DOHH2 (cell line): ENCODE measurements around the gene CACNA1B.

Source experiments
- H3F3A ChIP-seq: fragments of 200-600 bp; sonication (generic), shearing (Covaris generic); 2 replicates; pipeline ENCODE4 v1.6.0; 2016; ENCODE audit warnings: antibody characterized with exemption, mild to moderate bottlenecking; ENCODE audit not compliant: control insufficient read depth, insufficient read depth
- H3K27ac ChIP-seq: fragments of 200-600 bp; sonication (generic); 2 replicates; pipeline ENCODE4 v1.5.1; 2014; ENCODE audit warnings: low read depth, mild to moderate bottlenecking, low read length, moderate library complexity
- H3K27me3 ChIP-seq: fragments of 200-600 bp; sonication (generic); 2 replicates; pipeline ENCODE4 v1.6.1; 2014; ENCODE audit warnings: mild to moderate bottlenecking, low read length, mixed read lengths; ENCODE audit not compliant: control insufficient read depth
- H3K36me3 ChIP-seq: fragments of 200-600 bp; sonication (generic); 2 replicates; pipeline ENCODE4 v1.6.1; 2014; ENCODE audit warnings: mild to moderate bottlenecking, low read length, moderate library complexity, mixed read lengths; ENCODE audit not compliant: control insufficient read depth
- H3K4me1 ChIP-seq: fragments of 200-600 bp; sonication (generic); 2 replicates; pipeline ENCODE4 v1.6.1; 2014; ENCODE audit warnings: mild to moderate bottlenecking, low read length, mixed read lengths; ENCODE audit not compliant: control insufficient read depth
- H3K4me2 ChIP-seq: fragments of 200-600 bp; sonication (generic); 2 replicates; pipeline ENCODE4 v1.6.0; 2014; ENCODE audit warnings: mild to moderate bottlenecking, low read length, moderate library complexity
- H3K4me3 ChIP-seq: fragments of 200-600 bp; sonication (generic); 2 replicates; pipeline ENCODE4 v1.5.1; 2014; ENCODE audit warnings: mild to moderate bottlenecking, low read length, mixed read lengths
- H3K79me2 ChIP-seq: fragments of 200-600 bp; sonication (generic); 2 replicates; pipeline ENCODE4 v1.6.1; 2014; ENCODE audit warnings: mild to moderate bottlenecking, low read length, mixed read lengths; ENCODE audit not compliant: control insufficient read depth
- H3K9me2 ChIP-seq: fragments of 200-600 bp; sonication (generic); replicated peaks from 2 replicates; pipeline ENCODE4 v1.6.1; 2014; ENCODE audit warnings: mild to moderate bottlenecking, low read length, mixed read lengths; ENCODE audit not compliant: control insufficient read depth
- H3K9me3 ChIP-seq: fragments of 200-600 bp; sonication (generic); 2 replicates; pipeline ENCODE4 v1.6.1; 2014; ENCODE audit warnings: antibody characterized with exemption, low read length, mixed read lengths; ENCODE audit not compliant: control insufficient read depth, insufficient read depth
- H4K20me1 ChIP-seq: fragments of 200-600 bp; sonication (generic); 2 replicates; pipeline ENCODE4 v1.6.0; 2014; ENCODE audit warnings: low read depth, mild to moderate bottlenecking, antibody characterized with exemption, low read length, moderate library complexity; ENCODE audit not compliant: control insufficient read depth, insufficient read depth
- EZH2phosphoT487 ChIP-seq: fragments of 200-600 bp; sonication (generic); IDR thresholded peaks from 2 replicates; pipeline ENCODE4 v1.6.1; 2017; ENCODE audit warnings: borderline replicate concordance, mild to moderate bottlenecking, antibody characterized with exemption, low read length, moderate library complexity, mixed read lengths
- TF ChIP-seq, protein P1 (sequence below): fragments of 200-600 bp; sonication (generic); IDR thresholded peaks from one replicate; pipeline ENCODE4 v1.5.1; 2014; ENCODE audit warnings: antibody characterized with exemption, mild to moderate bottlenecking, low read depth, low read length; ENCODE audit not compliant: poor library complexity, severe bottlenecking

Gene CACNA1B

DNA sequence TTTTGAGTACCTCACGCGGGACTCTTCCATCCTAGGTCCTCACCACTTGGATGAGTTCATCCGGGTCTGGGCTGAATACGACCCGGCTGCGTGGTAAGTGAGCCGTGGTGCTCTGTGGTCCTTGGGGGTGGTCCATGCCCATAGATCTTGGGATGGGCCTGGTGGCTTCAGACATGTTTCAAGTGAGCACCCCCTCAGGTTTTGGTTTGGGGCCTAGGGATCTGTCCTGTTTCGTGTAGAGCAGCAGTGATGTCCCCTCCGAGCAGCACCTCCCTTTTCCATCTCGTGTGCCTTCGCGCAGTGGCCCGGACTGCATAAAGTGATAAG, 218.9 kb downstream of the CACNA1B start:
- Histone ChIP-seq H3K27ac (no peak overlapping the region), H3K79me2 (no peaks in the 10 kb centered on the region), H3K9me2 (no peaks in the 10 kb centered on the region), H3K9me3 (no peaks in the 10 kb centered on the region), H3K4me2 (no peak overlapping the region), H3F3A (no peaks in the 10 kb centered on the region), H3K4me3 (no peak overlapping the region), H3K4me1 (no peaks in the 10 kb centered on the region), H3K36me3 (no peaks in the 10 kb centered on the region), H3K27me3 (no peaks in the 10 kb centered on the region), H4K20me1 (no peaks in the 10 kb centered on the region)
- TF ChIP-seq, protein P1, sequence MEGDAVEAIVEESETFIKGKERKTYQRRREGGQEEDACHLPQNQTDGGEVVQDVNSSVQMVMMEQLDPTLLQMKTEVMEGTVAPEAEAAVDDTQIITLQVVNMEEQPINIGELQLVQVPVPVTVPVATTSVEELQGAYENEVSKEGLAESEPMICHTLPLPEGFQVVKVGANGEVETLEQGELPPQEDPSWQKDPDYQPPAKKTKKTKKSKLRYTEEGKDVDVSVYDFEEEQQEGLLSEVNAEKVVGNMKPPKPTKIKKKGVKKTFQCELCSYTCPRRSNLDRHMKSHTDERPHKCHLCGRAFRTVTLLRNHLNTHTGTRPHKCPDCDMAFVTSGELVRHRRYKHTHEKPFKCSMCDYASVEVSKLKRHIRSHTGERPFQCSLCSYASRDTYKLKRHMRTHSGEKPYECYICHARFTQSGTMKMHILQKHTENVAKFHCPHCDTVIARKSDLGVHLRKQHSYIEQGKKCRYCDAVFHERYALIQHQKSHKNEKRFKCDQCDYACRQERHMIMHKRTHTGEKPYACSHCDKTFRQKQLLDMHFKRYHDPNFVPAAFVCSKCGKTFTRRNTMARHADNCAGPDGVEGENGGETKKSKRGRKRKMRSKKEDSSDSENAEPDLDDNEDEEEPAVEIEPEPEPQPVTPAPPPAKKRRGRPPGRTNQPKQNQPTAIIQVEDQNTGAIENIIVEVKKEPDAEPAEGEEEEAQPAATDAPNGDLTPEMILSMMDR, result no peak
- TF ChIP-seq EZH2phosphoT487, result no peak

DNA sequence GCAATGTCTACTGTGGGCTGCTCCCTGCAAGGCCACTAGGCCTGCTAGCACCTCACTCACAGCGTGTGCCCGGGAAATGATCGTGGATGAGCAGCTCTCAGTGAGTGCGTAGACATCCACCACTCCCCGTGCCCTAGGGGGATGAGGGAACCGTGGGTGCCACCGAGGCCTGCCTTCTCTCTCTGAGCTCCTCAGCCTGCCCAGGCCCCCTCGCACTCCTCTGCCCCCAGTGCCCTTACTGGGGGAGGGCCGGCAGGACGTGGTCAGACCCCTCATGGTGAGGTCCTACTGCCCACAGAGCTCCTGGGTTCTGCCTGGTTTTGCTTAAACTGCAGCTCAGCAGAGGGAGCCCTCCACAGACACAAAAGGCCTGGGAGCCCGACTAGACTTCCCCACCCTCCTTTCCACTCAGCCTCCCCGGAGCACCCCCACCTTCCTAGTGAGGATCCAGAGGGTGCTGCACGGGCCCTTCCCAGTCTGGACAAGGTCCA, 220.0 kb downstream of the CACNA1B start:
- no peaks in the 10 kb centered on the region for H3K4me1 ChIP-seq
- H3K4me2 ChIP-seq, result no peak overlapping the region
- H3K9me2 ChIP-seq, result no peaks in the 10 kb centered on the region
- H3K36me3 ChIP-seq, result no peaks in the 10 kb centered on the region
- no peaks in the 10 kb centered on the region for H3K9me3 ChIP-seq
- no peaks in the 10 kb centered on the region for H3K79me2 ChIP-seq
- H3K4me3 ChIP-seq, result no peak overlapping the region
- H3F3A ChIP-seq, result no peaks in the 10 kb centered on the region
- no peak for TF ChIP-seq EZH2phosphoT487
- TF ChIP-seq, protein P1, result no peak
- no peak overlapping the region for H3K27ac ChIP-seq
- H3K27me3 ChIP-seq, result no peaks in the 10 kb centered on the region
- no peaks in the 10 kb centered on the region for H4K20me1 ChIP-seq

DNA sequence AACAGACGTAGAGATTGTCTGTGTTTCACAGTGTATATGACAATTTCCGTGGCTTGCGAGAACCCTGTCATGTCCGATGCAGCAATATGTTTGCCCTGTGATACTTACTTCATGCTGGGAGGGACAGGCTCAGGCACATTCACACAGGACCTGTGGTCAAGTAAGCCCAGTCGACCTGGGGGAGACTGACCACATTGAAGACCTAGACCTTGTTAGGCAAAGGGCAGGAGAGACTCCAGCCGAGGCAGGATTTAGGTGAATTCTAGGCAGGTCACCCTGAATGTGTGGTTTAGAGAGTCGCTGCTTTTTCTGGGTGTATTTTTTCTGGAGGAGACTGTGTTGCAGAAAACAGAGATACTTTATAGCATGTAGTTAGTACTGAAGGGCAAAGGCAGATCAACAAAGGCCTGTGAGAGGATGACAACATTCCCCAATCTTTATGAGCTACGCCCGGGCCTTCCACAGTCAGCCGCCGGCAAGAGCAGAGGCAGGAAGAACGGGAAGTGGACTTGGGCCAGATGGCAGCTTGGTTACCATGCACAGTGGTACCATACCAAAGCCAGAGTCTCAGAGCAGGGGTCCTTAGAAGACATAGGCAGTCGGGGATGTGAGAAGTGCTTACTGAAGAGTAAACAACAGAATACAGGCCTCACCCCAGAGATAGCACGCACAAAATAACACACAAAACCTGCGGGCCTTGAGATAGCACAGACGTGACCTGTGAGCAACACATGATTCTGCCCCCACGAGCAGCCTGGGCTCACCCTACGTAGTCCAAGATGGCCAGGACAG, 220.7 kb downstream of the CACNA1B start:
- no peaks in the 10 kb centered on the region for H3K9me2 ChIP-seq
- TF ChIP-seq EZH2phosphoT487, result no peak
- TF ChIP-seq, protein P1, result no peak
- H3K27ac ChIP-seq, result no peak overlapping the region
- no peaks in the 10 kb centered on the region for H3K79me2 ChIP-seq
- no peaks in the 10 kb centered on the region for H4K20me1 ChIP-seq
- H3K4me2 ChIP-seq, result no peak overlapping the region
- no peak overlapping the region for H3K4me3 ChIP-seq
- H3K27me3 ChIP-seq, result no peaks in the 10 kb centered on the region
- H3K9me3 ChIP-seq, result no peaks in the 10 kb centered on the region
- no peaks in the 10 kb centered on the region for H3K36me3 ChIP-seq
- H3F3A ChIP-seq, result no peaks in the 10 kb centered on the region
- no peaks in the 10 kb centered on the region for H3K4me1 ChIP-seq
